GM18873 (cell line): ENCODE measurements around the gene OTUD5.

Experiments
- ATAC-seq: cut with Tn5 transposase; IDR thresholded peaks from one replicate; pipeline ENCODE4 v1.9.1; 2021; ENCODE audit warnings: mild to moderate bottlenecking, moderate library complexity, moderate number of reproducible peaks; ENCODE audit not compliant: unreplicated experiment, low FRiP score

Gene OTUD5

GRCh38 chrX:48972220-48973164 lies 15.1 kb upstream of the OTUD5 start:
- ATAC-seq: no peak

- ATAC-seq: no peak
Observed at GRCh38 chrX:48971249-48972219, 14.1 kb upstream of the OTUD5 start, which contains the start of gene KCND1. KCND1 (minus strand) TSS chrX:48971844; CDS start chrX:48970271, 1,573 bp downstream.

DNA sequence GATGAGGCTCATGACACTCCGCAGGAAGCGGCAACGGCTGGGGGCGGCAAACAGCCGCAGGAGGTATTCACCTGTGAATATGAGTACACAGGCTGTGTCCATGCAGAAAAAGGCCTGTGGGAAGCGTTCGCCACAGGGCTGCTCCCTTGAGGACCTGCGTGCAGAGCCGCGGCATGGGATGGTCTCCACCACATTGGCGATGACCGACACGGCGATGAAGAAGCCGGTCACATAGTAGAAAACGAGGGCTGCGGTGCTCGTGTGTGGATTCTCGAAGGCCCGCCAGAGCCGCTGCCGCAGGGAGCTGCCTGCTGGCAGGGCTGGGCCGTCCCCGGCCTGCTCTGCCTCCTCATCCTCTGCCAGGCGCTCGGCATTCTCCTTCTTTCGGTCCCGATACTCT lies 12.1 kb upstream of the OTUD5 start:
- no peak for ATAC-seq

GRCh38 chrX:48968377-48968776 lies 11.0 kb upstream of the OTUD5 start:
- ATAC-seq: no peak

- no peak for ATAC-seq
Observed at GRCh38 chrX:48966796-48967579, 9.6 kb upstream of the OTUD5 start.

DNA sequence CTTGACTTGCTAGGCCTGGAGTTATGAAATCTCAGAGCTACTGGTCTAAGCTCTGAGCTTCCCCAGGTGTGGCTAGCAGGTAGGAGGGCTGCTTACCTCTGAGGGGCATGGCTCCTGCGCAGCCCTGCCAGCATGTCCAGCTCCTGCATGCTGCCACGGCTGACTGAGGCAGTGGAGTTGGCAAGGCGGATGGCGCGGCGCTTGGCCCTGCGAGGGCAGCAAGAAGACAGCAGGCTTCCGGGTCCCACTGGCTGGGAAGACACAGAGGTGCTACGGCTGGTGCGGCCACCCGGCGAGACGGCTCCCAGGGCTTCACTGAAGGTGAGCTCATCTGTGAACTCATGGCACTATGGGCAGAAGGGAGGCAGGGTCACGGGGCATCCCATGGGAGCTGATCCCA lies 8.6 kb upstream of the OTUD5 start:
- no peak for ATAC-seq

GRCh38 chrX:48961585-48962091 lies 4.2 kb upstream of the OTUD5 start:
- no peak for ATAC-seq

- ATAC-seq: no peak
Observed at GRCh38 chrX:48960291-48960690, 2.9 kb upstream of the OTUD5 start.

DNA sequence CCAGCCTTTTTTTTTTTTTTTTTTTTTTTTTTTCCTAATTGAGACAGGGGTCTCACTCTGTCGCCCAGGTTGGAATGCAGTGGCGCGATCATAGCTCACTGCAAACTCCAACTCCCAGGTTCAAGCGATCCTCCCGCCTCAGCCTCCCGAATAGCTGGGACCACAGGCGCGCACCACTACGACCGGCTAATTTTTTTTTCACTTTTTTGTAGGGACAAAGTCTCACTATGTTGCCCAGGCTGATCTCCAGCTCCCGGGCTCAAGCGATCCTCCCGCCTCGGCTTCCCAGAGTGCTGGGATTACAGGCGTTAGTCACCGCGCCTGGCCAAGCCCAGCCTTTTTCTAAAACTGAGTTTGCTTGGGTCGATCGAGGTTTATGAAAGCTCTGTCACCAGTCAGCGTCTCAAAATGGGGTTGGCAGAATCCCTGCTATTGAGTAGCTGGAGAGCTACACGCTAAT lies 1.3 kb upstream of the OTUD5 start:
- ATAC-seq: no peak

GRCh38 chrX:48957827-48958634 lies 624 bp upstream of the OTUD5 start:
- peak; percentile 81 for ATAC-seq

GRCh38 chrX:48956728-48957414 lies 536 bp downstream of the OTUD5 start:
- no peak for ATAC-seq

GRCh38 chrX:48948589-48948988 lies 8.8 kb downstream of the OTUD5 start:
- no peak for ATAC-seq

GRCh38 chrX:48945517-48946348 lies 11.7 kb downstream of the OTUD5 start:
- ATAC-seq: no peak

DNA sequence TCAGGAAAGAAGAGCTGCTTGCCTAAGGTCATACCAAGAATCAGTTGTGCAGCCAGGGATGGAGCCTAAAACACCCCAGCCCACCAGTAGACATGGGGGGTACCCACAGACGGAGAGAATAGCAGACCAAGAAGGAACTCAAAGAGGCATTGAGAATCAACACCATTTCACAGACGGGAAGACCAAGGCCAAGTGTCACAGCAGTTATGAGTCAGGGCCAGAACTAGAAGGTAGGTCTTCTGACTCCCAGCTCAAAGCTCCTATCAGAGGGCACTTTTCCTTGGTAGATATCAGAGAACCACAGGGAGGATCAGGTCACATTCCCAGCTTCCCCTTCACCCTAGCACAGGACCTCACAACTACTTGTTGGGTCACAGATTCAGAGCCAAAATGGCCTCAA lies 14.5 kb downstream of the OTUD5 start:
- no peak for ATAC-seq

DNA sequence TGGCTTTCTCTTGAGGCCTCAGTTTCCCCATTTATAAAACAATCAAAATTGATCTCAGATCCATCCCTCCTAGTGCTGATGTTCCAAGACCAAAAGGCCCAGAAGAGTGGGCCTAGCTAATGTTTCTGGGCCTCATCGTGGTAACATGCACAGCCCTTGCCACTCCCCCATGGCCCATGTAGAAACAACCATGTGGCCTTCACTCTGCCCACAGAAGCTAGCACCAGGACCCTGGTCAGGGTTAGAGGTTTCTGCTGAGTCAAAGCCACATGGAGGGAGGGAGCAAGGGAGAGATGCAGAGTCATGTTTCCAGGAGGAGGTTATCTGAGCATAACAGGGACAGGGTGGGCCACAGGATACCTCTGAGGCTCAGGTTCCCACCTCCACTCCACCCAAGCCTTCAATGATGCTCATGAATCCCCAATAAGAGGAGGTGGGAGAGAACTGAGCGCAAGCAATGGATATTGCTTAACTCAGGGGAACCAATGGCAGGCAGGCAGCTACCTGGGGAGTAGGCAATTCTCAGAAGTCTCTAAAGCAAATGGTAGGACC lies 16.9 kb downstream of the OTUD5 start:
- ATAC-seq: no peak

DNA sequence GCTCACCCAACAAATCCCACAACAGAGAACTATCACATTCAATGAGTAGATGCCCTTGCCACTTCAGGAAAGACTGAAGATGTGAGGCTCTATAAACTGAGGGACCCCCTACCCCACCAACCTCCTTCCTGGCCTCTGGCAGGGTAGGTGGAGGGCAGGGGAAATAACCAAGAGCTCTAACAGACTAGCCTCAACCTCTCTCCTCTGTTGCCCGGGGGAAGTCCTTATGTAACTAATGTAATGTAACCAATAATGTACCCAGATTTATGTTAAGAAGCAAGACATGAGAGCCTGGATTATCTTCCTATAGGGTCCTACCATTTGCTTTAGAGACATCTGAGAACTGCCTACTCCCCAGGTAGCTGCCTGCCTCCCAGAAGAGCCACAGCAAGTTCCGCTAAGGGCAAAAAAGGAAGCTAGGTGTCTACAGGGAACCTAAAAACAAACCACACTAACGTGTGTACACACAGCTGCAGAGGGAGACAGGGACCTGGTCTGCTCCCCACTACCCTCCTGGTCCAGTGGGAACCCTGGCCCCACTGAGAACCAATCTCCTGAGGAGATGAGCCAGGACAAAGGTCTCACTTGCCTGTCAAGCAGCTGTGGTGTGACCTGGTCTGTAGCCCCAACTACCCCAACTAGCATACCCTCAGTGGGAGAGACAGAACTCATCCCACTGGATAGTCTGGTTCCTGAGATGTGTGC lies 17.7 kb downstream of the OTUD5 start:
- ATAC-seq: no peak
